ENCODE measurements around the gene POU3F3. TPM values are rescaled to one million over a fixed set of nuclear protein-coding genes. Genes with fewer than 3 reads are reported as not detected.

The POU3F3 gene
- total RNA-seq, 2 experiments from 2014 or later = not detected

DNA sequence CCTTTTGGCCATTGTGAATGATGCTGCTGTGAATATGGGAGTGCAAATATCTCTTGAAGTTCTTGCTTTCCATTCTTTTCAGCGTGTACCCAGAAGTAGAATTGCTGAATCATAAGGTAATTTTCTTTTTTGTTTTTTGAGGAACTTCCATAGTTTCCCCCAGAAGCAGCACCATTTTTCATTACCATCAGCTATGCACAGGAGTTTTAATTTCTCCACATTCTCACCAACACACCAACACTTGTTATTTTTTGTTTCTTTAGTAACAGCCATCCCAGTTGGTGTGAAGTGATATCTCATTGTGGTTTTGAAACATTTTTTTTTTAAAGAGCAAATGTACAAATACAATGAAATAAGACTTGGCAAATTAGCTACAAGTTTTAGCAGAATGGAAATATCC is 21.3 kb downstream of the POU3F3 start:
- Mint-ChIP-seq H3K36me3 (ENCODE audit: low read depth) (no peaks in the 10 kb centered on the region), H3K4me3 (no peak overlapping the region), H3K27ac (no peak overlapping the region), H3K4me1 (ENCODE audit: low read depth) (peaks cover 11% of the 10 kb centered on the region), H3K9me3 (ENCODE audit: insufficient read depth) (no peaks in the 10 kb centered on the region), H3K27me3 (ENCODE audit: low read depth) (peaks cover 66% of the 10 kb centered on the region)
- ChIA-PET POLR2A (no interaction called here), CTCF (interaction anchor here (1.1 kb wide), 1 partner anchor 26 kb away, joined by 4 read pairs; no protein-coding TSS in a partner anchor)
- ATAC-seq (no peak), DNase-seq (no peak)

DNA sequence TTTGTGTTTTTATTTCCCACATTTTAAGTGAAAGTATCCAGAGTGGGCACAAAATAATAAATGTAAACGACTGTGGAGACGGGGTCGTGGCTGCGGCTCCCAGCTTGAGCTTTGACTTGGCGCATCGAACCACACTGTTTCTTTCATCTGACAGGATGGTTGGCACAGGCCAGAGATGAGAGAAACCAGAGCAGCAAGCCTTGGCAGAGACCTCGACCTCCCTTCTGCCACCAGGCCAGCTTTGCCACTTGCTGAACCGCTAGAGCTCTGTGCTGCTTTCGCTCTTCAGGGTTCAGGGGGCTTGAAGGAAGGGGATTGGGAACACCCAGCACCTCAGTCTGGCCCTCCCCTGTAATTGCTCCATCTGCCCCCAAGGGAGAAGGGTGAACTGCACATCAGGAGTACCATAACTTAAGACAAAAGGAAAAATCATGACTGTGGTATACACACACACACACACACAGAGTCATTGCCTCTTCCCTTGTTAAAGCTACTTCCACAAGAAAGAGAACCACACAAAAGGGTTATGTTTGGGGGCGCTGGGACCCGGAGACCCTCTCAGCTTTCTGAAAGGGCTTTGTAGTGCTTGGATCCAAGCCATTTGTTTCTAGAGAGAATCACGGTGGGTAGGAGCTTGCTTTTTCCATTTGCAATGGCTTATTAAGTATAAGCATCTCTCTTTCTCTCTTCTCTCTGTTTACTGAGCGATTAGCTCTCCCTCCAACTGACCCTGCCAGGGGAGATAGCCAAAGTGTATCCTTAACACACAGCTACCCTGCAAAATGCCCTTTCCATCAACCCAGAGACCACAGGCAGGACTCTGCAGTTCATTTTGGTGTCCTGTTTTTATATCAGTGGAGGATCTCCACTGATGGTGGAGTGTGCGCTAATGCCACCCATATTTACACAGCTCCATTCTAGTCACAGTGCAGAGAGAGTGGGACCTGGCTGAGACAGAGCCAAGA is 23.0 kb downstream of the POU3F3 start:
- ChIA-PET CTCF (interaction anchor here (0.8 kb wide), 1 partner anchor 27 kb away, joined by 3 read pairs; no protein-coding TSS in a partner anchor), POLR2A (no interaction called here)
- Mint-ChIP-seq H3K27me3 (ENCODE audit: low read depth) (peaks cover 56% of the 10 kb centered on the region), H3K4me1 (ENCODE audit: low read depth) (peaks cover 9% of the 10 kb centered on the region), H3K27ac (no peak overlapping the region), H3K4me3 (no peak overlapping the region), H3K9me3 (ENCODE audit: insufficient read depth) (no peaks in the 10 kb centered on the region), H3K36me3 (ENCODE audit: low read depth) (no peaks in the 10 kb centered on the region)
- DNase-seq = no peak
- ATAC-seq = no peak

DNA sequence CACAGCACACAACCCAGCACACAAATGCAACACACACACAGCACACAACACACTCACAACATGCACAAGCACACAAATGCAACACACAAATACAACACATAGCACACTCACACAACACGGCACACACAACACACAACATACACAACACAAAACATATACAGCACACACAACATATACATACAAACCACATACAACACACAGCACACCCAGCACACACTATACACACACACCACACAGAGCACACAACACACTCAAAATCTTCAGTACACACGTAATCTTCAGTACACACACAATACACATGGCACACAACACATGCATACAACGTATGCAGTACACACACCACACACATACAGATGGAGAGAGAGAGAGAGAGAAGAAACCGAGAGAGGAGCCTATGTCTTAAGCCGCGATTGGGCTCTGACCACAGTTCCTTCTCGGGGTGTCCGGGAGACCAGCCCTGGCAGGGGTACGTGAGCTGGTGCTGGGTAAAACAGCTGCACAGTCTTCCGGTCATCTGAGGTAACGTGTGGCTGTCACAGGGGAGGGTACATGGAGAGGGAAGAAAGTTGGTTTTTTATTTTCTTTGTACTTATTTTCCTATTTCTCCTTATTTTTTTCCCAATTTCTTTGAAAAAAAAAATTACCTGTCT is 25.1 kb downstream of the POU3F3 start:
- DNase-seq = no peak
- no peaks in the 10 kb centered on the region for H3K9me3 Mint-ChIP-seq (ENCODE audit: insufficient read depth)
- no peaks in the 10 kb centered on the region for H3K36me3 Mint-ChIP-seq (ENCODE audit: low read depth)
- H3K27ac Mint-ChIP-seq = no peak overlapping the region
- CTCF ChIA-PET = no interaction called here
- POLR2A ChIA-PET = no interaction called here
- no peak for ATAC-seq
- H3K4me1 Mint-ChIP-seq (ENCODE audit: low read depth) = no peaks in the 10 kb centered on the region
- no peak overlapping the region for H3K4me3 Mint-ChIP-seq
- peaks cover 38% of the 10 kb centered on the region for H3K27me3 Mint-ChIP-seq (ENCODE audit: low read depth)

DNA sequence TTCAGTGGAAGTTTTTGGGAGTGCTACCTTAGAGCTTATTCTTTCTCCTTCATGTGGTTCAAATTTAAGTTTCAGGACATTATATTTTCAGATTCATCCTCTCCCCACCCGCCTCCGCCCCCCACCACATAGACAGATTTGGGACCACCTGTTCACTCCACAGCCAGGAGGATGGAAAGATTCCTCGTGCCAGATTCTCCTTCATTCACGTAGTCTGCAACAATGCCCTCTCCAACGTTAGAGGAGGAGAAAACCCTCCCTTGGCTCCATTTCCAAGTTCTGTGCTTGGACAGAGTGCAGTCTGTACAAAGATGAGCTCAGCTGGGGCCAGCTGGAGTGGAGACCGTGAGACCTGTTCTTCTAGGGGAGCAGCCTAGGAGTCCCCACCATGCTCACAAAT is 26.2 kb downstream of the POU3F3 start:
- no peak overlapping the region for H3K4me3 Mint-ChIP-seq
- no peaks in the 10 kb centered on the region for H3K36me3 Mint-ChIP-seq (ENCODE audit: low read depth)
- ATAC-seq (no peak), DNase-seq (no peak)
- H3K9me3 Mint-ChIP-seq (ENCODE audit: insufficient read depth) = no peaks in the 10 kb centered on the region
- H3K27ac Mint-ChIP-seq = no peak overlapping the region
- peaks cover 29% of the 10 kb centered on the region for H3K27me3 Mint-ChIP-seq (ENCODE audit: low read depth)
- POLR2A ChIA-PET = no interaction called here
- no peaks in the 10 kb centered on the region for H3K4me1 Mint-ChIP-seq (ENCODE audit: low read depth)
- CTCF ChIA-PET = no interaction called here

DNA sequence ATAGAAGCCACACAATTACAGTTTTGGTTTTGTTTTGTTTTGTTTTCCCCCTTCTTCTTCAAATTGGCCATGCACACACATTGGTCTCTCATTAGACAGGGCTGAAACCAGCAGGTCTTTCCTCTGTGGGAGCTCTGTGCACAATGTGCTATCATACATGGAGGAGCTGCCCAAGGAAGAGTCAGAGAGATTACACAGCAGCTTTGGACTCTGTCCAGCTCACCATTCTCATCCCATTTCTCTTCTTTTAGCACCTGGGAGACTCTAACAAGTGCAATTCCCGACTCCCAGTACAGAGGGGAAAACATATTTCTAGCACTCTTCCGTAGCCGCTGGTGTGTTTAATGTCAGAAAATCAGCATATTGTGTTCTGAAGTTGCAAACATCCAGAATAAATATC is 29.4 kb downstream of the POU3F3 start:
- CTCF ChIA-PET = no interaction called here
- DNase-seq = no peak
- H3K4me1 Mint-ChIP-seq (ENCODE audit: low read depth) = peaks cover 4% of the 10 kb centered on the region
- no peak overlapping the region for H3K4me3 Mint-ChIP-seq
- no peaks in the 10 kb centered on the region for H3K9me3 Mint-ChIP-seq (ENCODE audit: insufficient read depth)
- POLR2A ChIA-PET = no interaction called here
- no peak overlapping the region for H3K27ac Mint-ChIP-seq
- no peaks in the 10 kb centered on the region for H3K36me3 Mint-ChIP-seq (ENCODE audit: low read depth)
- ATAC-seq = no peak
- peaks cover 11% of the 10 kb centered on the region for H3K27me3 Mint-ChIP-seq (ENCODE audit: low read depth)

DNA sequence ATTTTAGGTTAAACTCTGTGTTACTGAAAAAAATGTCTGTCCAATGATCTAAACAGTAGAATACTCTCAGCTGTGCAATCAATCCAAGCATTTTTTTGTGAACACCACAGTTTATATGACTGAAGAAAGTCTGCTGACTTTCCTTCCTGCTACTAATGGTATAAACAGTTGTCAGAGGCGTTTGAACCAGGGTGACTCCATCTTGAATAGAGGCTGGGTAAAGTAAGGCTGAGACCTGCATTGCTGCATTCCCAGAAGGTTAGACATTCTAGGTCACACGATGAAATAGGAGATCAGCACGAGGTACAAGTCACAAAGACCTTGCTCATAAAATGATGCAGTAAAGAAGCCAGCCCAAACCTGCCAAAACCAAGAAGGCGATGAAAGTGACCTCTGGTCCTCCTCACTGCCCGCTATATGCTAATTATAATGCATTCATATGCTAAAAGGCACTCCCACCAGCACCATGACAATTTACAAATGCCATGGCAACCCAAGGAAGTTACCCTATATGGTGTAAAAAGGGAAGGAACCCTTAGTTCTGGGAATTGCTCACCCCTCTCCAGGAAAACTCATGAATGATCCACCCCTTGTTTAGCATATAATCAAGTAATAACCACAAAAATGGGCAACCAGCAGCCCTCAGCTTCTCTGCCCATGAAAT is 31.3 kb downstream of the POU3F3 start:
- peaks cover 6% of the 10 kb centered on the region for H3K27me3 Mint-ChIP-seq (ENCODE audit: low read depth)
- ChIA-PET CTCF (no interaction called here), POLR2A (no interaction called here)
- no peak overlapping the region for H3K4me3 Mint-ChIP-seq
- no peak for ATAC-seq
- no peak overlapping the region for H3K27ac Mint-ChIP-seq
- H3K9me3 Mint-ChIP-seq (ENCODE audit: insufficient read depth) = no peaks in the 10 kb centered on the region
- no peak for DNase-seq
- peaks cover 13% of the 10 kb centered on the region for H3K4me1 Mint-ChIP-seq (ENCODE audit: low read depth)
- no peaks in the 10 kb centered on the region for H3K36me3 Mint-ChIP-seq (ENCODE audit: low read depth)

DNA sequence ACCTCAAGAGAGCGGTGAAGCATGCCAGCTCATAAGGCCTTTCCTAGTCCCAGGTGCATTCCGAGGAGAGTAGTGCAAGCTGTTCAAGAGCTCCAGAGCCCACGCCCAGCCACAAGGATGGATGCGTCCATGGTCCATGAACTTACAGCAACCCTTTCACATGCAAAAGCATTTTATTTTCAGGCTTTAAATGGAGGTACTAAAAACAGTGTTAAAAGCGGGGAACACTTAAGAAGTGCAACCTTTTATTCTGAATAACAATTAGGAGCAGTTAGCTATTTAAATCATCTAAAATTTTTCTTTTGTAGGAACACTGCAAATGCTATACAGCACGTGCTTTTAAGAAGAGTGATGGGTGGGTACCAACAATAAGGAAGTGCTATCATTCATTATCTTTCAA is 33.8 kb downstream of the POU3F3 start:
- CTCF ChIA-PET = no interaction called here
- Mint-ChIP-seq H3K4me3 (no peak overlapping the region), H3K9me3 (ENCODE audit: insufficient read depth) (no peaks in the 10 kb centered on the region), H3K36me3 (ENCODE audit: low read depth) (no peaks in the 10 kb centered on the region), H3K4me1 (ENCODE audit: low read depth) (peaks cover 13% of the 10 kb centered on the region), H3K27me3 (ENCODE audit: low read depth) (no peaks in the 10 kb centered on the region), H3K27ac (no peak overlapping the region)
- DNase-seq = no peak
- POLR2A ChIA-PET = no interaction called here
- no peak for ATAC-seq

DNA sequence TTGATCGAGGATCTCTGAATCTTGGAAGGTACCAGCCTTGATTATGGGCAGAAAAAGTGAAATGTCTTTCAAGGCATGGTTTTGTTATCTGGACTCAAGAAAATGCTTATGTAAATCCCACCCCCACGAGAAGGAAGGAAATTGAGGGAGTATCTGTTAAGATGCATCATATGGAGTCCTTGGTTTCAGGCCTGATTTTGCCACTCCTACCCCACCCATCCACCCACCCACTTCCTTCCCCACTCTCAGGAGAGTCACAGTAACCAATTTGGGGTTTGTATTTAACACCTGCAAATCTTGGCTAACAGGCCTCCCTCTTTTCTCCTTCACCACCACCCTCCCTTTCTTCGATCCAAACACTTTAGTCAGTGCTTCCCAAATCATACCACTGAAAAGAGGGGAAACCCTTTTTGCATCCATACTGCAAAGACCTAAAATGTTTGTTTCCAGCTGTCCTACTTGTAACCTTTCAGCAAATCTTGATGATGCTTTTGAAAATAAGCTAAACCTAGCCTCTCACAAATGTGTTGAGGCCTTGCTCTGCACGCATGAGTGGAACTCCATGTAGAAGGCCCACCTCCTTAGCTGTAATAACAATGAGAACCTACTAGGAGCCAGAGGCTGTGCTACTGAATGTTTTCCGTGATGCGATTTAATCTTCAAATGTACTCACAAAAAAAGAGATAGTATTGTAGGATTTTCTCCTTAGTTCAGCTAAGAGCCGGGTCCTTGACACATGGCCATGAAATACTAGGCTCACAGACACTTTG is 34.8 kb downstream of the POU3F3 start:
- DNase-seq = no peak
- CTCF ChIA-PET = no interaction called here
- ATAC-seq = no peak
- Mint-ChIP-seq H3K4me1 (ENCODE audit: low read depth) (peaks cover 13% of the 10 kb centered on the region), H3K4me3 (no peak overlapping the region), H3K27ac (no peak overlapping the region), H3K36me3 (ENCODE audit: low read depth) (no peaks in the 10 kb centered on the region), H3K9me3 (ENCODE audit: insufficient read depth) (no peaks in the 10 kb centered on the region), H3K27me3 (ENCODE audit: low read depth) (no peaks in the 10 kb centered on the region)
- POLR2A ChIA-PET = no interaction called here

DNA sequence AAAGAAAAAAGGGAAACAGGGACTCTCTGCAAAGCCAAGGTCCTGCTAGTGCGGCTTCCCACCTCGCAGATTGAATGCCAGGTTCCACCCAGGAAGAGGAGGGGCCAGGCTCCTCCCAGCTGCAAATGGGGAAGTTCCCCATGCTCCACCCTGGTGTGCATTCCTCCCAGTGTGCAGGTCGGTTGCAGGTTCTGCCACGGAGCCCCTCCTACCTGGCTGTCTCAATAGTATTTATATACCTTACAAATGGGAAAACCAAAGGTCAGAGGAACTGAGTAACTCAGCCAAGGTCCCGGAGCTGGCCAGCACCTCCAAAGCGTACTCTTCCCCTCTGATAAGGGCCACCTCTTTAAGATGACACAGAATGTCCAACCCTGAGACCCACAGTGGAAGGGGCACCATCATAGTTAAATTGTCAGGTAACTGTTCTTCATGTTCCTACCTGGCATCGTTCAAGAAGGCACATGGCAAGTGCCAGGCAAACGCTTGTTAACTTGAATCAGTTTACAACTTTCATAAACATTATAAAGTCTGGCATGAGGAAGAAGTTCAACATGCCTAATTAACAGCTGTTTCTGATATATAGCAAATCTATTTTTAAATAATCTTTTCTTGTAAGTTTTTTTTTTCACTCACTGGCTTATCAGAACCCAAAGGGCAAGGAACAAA is 35.5 kb downstream of the POU3F3 start:
- Mint-ChIP-seq H3K4me3 (no peak overlapping the region), H3K9me3 (ENCODE audit: insufficient read depth) (no peaks in the 10 kb centered on the region), H3K27me3 (ENCODE audit: low read depth) (no peaks in the 10 kb centered on the region), H3K27ac (no peak overlapping the region), H3K36me3 (ENCODE audit: low read depth) (no peaks in the 10 kb centered on the region), H3K4me1 (ENCODE audit: low read depth) (peaks cover 13% of the 10 kb centered on the region)
- CTCF ChIA-PET = no interaction called here
- POLR2A ChIA-PET = no interaction called here
- no peak for DNase-seq
- ATAC-seq = no peak

DNA sequence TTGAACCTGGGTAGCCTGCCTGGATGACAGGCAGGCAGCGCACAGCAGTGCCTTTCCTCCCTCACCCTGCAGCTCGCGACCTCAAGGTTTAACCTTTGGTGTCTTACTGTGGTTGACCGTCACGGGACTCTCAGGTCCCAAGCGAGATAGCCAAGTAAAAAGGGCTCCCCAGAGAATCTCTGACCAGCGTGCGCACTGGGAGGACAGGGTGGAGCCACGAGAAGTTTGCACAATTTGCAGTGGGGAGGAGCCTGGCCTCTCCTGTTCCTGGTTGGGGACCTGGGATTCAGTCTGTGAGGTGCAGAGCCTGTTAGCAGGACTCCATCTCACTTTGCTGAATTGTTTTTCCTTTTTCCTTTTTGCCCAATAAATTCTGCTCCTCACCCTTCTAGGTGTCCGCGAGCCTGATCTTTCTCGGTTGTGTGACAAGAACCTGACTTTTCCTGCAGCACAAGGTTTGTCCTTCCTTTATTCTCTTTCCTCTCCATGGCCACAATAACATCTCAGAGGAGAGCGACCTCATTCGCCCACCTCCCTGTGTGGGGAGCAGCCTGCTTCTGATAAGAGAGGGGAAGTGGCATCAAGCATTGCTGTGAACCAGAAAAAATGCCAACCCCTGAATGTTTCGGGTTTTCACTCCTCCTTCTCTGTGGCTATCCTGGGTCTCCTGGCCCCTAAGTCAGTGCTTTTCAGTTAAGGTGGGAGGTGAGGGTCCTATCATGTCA is 36.2 kb downstream of the POU3F3 start:
- ChIA-PET POLR2A (no interaction called here), CTCF (no interaction called here)
- Mint-ChIP-seq H3K27ac (no peak overlapping the region), H3K4me1 (ENCODE audit: low read depth) (peaks cover 13% of the 10 kb centered on the region), H3K9me3 (ENCODE audit: insufficient read depth) (no peaks in the 10 kb centered on the region), H3K36me3 (ENCODE audit: low read depth) (no peaks in the 10 kb centered on the region), H3K27me3 (ENCODE audit: low read depth) (no peaks in the 10 kb centered on the region), H3K4me3 (no peak overlapping the region)
- DNase-seq = no peak
- ATAC-seq = no peak

DNA sequence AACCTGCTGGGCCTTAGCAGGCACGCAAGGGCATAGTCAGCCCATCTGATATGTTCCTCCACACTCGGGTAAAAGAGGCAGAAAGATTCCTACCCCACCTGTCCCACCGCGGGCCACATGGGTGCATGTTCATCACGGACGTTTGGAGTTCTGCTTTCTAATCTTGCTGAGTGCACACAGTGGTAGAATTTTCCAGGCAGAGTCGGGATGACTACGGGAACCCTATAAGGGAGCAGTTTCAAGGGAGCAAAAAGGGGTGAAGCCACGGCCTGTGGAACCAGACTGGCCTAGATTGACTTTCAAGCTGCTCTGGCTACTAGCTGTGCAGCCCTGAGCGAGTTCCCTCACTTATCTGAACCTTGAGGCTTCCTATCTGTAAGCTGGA is 36.8 kb downstream of the POU3F3 start:
- no peak for ATAC-seq
- ChIA-PET CTCF (interaction anchor here (1.2 kb wide), 1 partner anchor 41 kb away, joined by 4 read pairs; no protein-coding TSS in a partner anchor), POLR2A (no interaction called here)
- H3K36me3 Mint-ChIP-seq (ENCODE audit: low read depth) = no peaks in the 10 kb centered on the region
- DNase-seq = no peak
- no peaks in the 10 kb centered on the region for H3K9me3 Mint-ChIP-seq (ENCODE audit: insufficient read depth)
- H3K27ac Mint-ChIP-seq = no peak overlapping the region
- no peak overlapping the region for H3K4me3 Mint-ChIP-seq
- peaks cover 13% of the 10 kb centered on the region for H3K4me1 Mint-ChIP-seq (ENCODE audit: low read depth)
- no peaks in the 10 kb centered on the region for H3K27me3 Mint-ChIP-seq (ENCODE audit: low read depth)
